Measurements from ENCODE around the gene FAM240A.
A peak's percentile ranks its signal among the peaks of the same experiment; 100 is the strongest.

Gene FAM240A

DNA sequence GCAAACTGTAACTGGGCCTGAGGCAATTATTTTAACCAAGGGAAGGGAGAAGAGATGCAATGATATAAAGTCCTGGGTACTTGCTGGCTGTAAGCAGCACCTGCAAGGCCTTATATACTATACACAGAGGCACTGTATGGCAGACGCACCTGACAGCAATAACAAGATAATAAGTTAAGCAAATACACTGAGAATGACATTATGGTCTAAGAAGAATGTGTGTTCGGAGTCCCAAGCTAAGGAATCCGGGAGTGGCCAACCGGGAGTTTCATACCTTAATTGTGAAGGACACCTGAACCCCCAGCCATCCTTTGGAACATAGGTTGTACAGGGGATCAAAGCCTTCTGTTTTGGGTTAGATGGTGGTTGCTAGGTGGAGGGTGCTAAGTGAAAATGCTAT lies 13.7 kb downstream of the FAM240A start:
- no peak for DNase-seq (ENCODE audit: low read depth)
- TF ChIP-seq, protein P1, sequence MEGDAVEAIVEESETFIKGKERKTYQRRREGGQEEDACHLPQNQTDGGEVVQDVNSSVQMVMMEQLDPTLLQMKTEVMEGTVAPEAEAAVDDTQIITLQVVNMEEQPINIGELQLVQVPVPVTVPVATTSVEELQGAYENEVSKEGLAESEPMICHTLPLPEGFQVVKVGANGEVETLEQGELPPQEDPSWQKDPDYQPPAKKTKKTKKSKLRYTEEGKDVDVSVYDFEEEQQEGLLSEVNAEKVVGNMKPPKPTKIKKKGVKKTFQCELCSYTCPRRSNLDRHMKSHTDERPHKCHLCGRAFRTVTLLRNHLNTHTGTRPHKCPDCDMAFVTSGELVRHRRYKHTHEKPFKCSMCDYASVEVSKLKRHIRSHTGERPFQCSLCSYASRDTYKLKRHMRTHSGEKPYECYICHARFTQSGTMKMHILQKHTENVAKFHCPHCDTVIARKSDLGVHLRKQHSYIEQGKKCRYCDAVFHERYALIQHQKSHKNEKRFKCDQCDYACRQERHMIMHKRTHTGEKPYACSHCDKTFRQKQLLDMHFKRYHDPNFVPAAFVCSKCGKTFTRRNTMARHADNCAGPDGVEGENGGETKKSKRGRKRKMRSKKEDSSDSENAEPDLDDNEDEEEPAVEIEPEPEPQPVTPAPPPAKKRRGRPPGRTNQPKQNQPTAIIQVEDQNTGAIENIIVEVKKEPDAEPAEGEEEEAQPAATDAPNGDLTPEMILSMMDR (conservative IDR thresholded peaks at IDR 0.05; ENCODE audit: control insufficient read depth, insufficient read depth, low read depth, low read length), result no peak
- no peak overlapping the region for H3K4me3 ChIP-seq (ENCODE audit: control insufficient read depth, low read depth, low read length)

DNA sequence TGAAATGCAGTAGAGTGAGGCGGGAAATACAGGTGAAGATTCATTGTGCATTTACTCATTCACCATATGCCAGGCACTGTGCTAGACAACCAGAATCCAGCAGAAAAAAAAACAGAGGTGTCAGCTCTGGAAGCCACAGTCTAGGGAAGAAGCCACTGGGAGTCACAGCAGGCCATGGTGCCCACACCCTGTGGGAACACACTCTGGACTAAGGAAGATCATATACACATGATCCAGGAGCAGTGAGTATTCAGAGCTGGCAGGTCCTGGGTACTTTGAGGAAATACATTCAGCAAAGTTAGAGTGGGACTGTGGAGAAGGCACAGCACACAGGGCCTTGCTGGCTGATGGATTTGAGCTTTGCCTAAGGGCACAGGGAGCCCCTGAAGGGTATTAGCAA lies 14.8 kb downstream of the FAM240A start:
- DNase-seq (ENCODE audit: low read depth), result no peak
- TF ChIP-seq, protein P1 (conservative IDR thresholded peaks at IDR 0.05; ENCODE audit: control insufficient read depth, insufficient read depth, low read depth, low read length), result no peak

GRCh38 chr3:46628901-46629369 lies 16.6 kb downstream of the FAM240A start:
- TF ChIP-seq, protein P1 (conservative IDR thresholded peaks at IDR 0.05; ENCODE audit: control insufficient read depth, insufficient read depth, low read depth, low read length), result no peak
- peak; percentile 17 for DNase-seq (ENCODE audit: low read depth)
- no peak overlapping the region for H3K4me3 ChIP-seq (ENCODE audit: control insufficient read depth, low read depth, low read length)

More for the DNA sequence above, 14.8 kb downstream of the FAM240A start:
- no peak overlapping the region for H3K4me3 ChIP-seq (ENCODE audit: control insufficient read depth, low read depth, low read length)

GRCh38 chr3:46629551-46630517 lies 17.5 kb downstream of the FAM240A start:
- DNase-seq (ENCODE audit: low read depth), result peak; percentile 68
- TF ChIP-seq, protein P1 (conservative IDR thresholded peaks at IDR 0.05; ENCODE audit: control insufficient read depth, insufficient read depth, low read depth, low read length), result peak; percentile 90
- peak overlapping the region; percentile 39 for H3K4me3 ChIP-seq (ENCODE audit: control insufficient read depth, low read depth, low read length)

- peak; percentile 58 for DNase-seq (ENCODE audit: low read depth)
- TF ChIP-seq, protein P1 (conservative IDR thresholded peaks at IDR 0.05; ENCODE audit: control insufficient read depth, insufficient read depth, low read depth, low read length), result no peak
- no peak overlapping the region for H3K4me3 ChIP-seq (ENCODE audit: control insufficient read depth, low read depth, low read length)
Observed at GRCh38 chr3:46632792-46633191, 20.5 kb downstream of the FAM240A start.

DNA sequence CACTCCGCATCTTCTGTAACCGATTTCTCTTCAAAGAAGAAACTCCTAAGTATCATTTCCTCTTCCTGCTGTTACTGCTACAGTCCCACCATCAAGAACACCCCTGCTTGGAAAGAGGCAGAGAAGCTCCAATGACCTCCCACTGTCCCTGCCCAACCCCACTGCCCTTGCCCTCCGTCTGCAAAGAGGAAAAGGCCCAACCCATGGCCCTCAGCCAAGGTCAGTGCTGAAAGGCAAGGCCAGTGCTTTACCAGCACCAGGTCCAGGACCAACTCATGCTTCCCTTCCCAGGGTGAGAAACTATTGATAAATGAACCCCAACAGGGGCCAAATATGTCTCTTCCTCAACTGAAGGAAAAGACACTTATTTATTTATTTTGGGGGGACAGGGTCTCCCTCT lies 22.5 kb downstream of the FAM240A start:
- H3K4me3 ChIP-seq (ENCODE audit: control insufficient read depth, low read depth, low read length), result no peak overlapping the region
- TF ChIP-seq, protein P1 (conservative IDR thresholded peaks at IDR 0.05; ENCODE audit: control insufficient read depth, insufficient read depth, low read depth, low read length), result no peak
- no peak for DNase-seq (ENCODE audit: low read depth)
